ENCODE measurements around the gene KRT31.
"Not testable (repeated sequence)": the region's sequence is repeated elsewhere in the genome, so short reads cannot be mapped to it uniquely, and the experiment has no call there.

The KRT31 gene

DNA sequence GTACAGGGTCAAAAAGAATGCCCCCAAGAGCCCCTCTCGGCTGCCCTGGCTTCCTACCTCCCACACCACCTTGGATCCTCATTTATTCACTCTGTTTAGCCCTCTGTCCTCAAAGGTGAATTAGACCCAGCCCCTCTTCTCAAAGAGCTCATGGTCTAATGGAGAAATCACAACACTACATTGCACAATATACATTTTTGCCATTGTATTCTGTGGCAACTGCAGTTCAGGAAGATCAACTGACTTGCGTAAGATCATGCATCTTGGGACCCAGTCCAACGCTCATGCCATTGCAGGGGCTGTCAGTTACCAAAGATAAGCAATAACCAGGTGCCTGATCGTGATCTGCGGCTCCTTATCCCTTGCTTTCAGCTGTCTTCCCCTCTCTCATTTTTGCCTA, 42.0 kb upstream of the KRT31 start:
- H3K27me3 Mint-ChIP-seq (ENCODE audit: low read depth), result peaks cover 8% of the 10 kb centered on the region
- H3K27ac Mint-ChIP-seq, result no peak overlapping the region
- TF ChIP-seq, protein P1, sequence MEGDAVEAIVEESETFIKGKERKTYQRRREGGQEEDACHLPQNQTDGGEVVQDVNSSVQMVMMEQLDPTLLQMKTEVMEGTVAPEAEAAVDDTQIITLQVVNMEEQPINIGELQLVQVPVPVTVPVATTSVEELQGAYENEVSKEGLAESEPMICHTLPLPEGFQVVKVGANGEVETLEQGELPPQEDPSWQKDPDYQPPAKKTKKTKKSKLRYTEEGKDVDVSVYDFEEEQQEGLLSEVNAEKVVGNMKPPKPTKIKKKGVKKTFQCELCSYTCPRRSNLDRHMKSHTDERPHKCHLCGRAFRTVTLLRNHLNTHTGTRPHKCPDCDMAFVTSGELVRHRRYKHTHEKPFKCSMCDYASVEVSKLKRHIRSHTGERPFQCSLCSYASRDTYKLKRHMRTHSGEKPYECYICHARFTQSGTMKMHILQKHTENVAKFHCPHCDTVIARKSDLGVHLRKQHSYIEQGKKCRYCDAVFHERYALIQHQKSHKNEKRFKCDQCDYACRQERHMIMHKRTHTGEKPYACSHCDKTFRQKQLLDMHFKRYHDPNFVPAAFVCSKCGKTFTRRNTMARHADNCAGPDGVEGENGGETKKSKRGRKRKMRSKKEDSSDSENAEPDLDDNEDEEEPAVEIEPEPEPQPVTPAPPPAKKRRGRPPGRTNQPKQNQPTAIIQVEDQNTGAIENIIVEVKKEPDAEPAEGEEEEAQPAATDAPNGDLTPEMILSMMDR (IDR thresholded peaks at IDR 0.05; ENCODE audit: unreplicated experiment in 3 of 3), result no peak
- no peaks in the 10 kb centered on the region for H3K9me3 Mint-ChIP-seq
- H3K36me3 Mint-ChIP-seq (ENCODE audit: low read depth), result no peaks in the 10 kb centered on the region
- H3K4me1 Mint-ChIP-seq, result peaks cover 6% of the 10 kb centered on the region
- no peak overlapping the region for H3K4me3 Mint-ChIP-seq

- Mint-ChIP-seq H3K4me1 (peaks cover 17% of the 10 kb centered on the region), H3K27ac (no peak overlapping the region), H3K9me3 (no peaks in the 10 kb centered on the region), H3K27me3 (ENCODE audit: low read depth) (peaks cover 6% of the 10 kb centered on the region), H3K36me3 (ENCODE audit: low read depth) (no peaks in the 10 kb centered on the region), H3K4me3 (no peak overlapping the region)
- TF ChIP-seq, protein P1 (IDR thresholded peaks at IDR 0.05; ENCODE audit: unreplicated experiment in 3 of 3), result no peak
These were observed 40.4 kb upstream of the KRT31 start for GRCh38 chr17:41437769-41438168.

- Mint-ChIP-seq H3K9me3 (no peaks in the 10 kb centered on the region), H3K27ac (no peak overlapping the region), H3K36me3 (ENCODE audit: low read depth) (no peaks in the 10 kb centered on the region), H3K27me3 (ENCODE audit: low read depth) (peaks cover 8% of the 10 kb centered on the region), H3K4me1 (peaks cover 17% of the 10 kb centered on the region), H3K4me3 (no peak overlapping the region)
- TF ChIP-seq, protein P1 (IDR thresholded peaks at IDR 0.05; ENCODE audit: unreplicated experiment in 3 of 3), result no peak
These were observed 39.8 kb upstream of the KRT31 start for GRCh38 chr17:41437254-41437653.

GRCh38 chr17:41434415-41434814, 37.0 kb upstream of the KRT31 start:
- TF ChIP-seq, protein P1 (IDR thresholded peaks at IDR 0.05; ENCODE audit: unreplicated experiment in 3 of 3), result no peak
- Mint-ChIP-seq H3K9me3 (no peaks in the 10 kb centered on the region), H3K27me3 (ENCODE audit: low read depth) (peaks cover 13% of the 10 kb centered on the region), H3K4me1 (peaks cover 17% of the 10 kb centered on the region), H3K4me3 (no peak overlapping the region), H3K27ac (peak overlapping the region in 2 of 3 experiments; percentile 56 to 76), H3K36me3 (ENCODE audit: low read depth) (no peaks in the 10 kb centered on the region)

DNA sequence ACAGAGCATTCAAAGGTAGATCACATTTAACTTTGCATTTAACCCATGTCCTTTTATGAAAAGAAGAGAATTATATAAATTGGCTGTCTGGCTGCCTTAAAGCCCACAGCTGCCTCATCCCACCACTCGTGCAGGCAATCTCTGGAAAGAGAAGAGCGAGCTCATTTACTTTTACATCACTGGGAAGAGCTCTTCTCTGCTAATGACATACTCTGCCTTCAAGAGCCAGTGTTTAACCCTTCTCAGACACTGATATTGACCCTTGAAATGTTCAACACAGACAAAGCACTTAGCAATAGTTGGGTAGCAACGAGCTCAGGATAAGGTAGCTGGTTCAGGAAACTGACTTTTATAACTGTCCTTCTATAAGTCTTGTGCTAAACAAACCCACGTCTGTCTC, 36.6 kb upstream of the KRT31 start:
- H3K4me3 Mint-ChIP-seq, result no peak overlapping the region
- no peaks in the 10 kb centered on the region for H3K9me3 Mint-ChIP-seq
- peak overlapping the region in 2 of 3 experiments; percentile 56 to 76 for H3K27ac Mint-ChIP-seq
- TF ChIP-seq, protein P1 (IDR thresholded peaks at IDR 0.05; ENCODE audit: unreplicated experiment in 3 of 3), result no peak
- H3K36me3 Mint-ChIP-seq (ENCODE audit: low read depth), result no peaks in the 10 kb centered on the region
- peaks cover 17% of the 10 kb centered on the region for H3K4me1 Mint-ChIP-seq
- peaks cover 10% of the 10 kb centered on the region for H3K27me3 Mint-ChIP-seq (ENCODE audit: low read depth)

DNA sequence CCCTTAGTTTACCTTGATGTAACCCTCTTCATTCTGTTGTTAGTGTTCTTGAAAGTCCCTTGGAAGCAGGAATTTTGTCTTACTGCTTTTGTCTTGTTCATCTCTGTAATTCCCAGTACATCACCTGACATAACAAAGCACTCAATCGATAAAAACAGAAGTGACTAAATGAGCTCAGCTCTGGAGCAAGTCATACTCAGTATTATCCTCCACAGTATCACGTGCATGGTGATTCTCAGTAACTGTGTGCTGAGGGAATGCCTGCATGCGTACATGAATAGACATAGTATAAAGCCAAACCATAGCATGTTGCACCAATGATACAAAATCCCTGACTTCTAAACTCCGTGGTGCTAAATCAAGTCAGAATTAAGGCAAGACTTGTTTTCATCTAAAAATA, 36.2 kb upstream of the KRT31 start:
- Mint-ChIP-seq H3K4me1 (peaks cover 17% of the 10 kb centered on the region), H3K27ac (peak overlapping the region in 2 of 3 experiments; percentile 7 to 12), H3K9me3 (no peaks in the 10 kb centered on the region), H3K4me3 (no peak overlapping the region), H3K27me3 (ENCODE audit: low read depth) (peaks cover 10% of the 10 kb centered on the region), H3K36me3 (ENCODE audit: low read depth) (no peaks in the 10 kb centered on the region)
- TF ChIP-seq, protein P1 (IDR thresholded peaks at IDR 0.05; ENCODE audit: unreplicated experiment in 3 of 3), result no peak

DNA sequence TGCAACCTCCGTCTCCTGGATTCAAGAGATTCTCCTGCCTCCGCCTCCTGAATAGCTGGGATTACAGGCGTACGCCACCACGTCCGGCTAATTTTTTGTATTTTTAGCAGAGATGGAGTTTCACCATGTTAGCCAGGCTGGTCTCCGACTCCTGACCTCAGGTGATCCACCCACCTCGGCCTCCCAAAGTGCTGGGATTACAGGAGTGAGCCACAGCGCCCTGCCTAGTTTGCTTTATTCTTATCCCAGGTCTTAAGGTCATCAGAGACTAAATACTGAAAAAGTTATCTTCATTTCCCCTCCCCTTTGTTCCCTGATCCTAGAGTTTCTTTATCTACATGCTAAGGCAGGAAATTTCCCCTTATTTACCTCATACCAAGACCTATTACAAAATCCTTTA, 33.0 kb upstream of the KRT31 start:
- not testable (repeated sequence) for H3K27ac Mint-ChIP-seq; H3K36me3 Mint-ChIP-seq (ENCODE audit: low read depth); H3K9me3 Mint-ChIP-seq; H3K4me3 Mint-ChIP-seq
- Mint-ChIP-seq H3K27me3 (ENCODE audit: low read depth) (peaks cover 19% of the 10 kb centered on the region), H3K4me1 (peaks cover 17% of the 10 kb centered on the region)

Measured in nephron (organoid).